ENCODE data around the gene COL4A2.

- TF ChIP-seq, protein P1, sequence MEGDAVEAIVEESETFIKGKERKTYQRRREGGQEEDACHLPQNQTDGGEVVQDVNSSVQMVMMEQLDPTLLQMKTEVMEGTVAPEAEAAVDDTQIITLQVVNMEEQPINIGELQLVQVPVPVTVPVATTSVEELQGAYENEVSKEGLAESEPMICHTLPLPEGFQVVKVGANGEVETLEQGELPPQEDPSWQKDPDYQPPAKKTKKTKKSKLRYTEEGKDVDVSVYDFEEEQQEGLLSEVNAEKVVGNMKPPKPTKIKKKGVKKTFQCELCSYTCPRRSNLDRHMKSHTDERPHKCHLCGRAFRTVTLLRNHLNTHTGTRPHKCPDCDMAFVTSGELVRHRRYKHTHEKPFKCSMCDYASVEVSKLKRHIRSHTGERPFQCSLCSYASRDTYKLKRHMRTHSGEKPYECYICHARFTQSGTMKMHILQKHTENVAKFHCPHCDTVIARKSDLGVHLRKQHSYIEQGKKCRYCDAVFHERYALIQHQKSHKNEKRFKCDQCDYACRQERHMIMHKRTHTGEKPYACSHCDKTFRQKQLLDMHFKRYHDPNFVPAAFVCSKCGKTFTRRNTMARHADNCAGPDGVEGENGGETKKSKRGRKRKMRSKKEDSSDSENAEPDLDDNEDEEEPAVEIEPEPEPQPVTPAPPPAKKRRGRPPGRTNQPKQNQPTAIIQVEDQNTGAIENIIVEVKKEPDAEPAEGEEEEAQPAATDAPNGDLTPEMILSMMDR (IDR thresholded peaks at IDR 0.05) = no peak
- no peak for TF ChIP-seq POLR2AphosphoS5 (IDR thresholded peaks at IDR 0.05; ENCODE audit: insufficient read depth in 1 of 2, low read depth in 1 of 2)
- TF ChIP-seq POLR2A (IDR thresholded peaks at IDR 0.05) = no peak
These were observed 124.6 kb downstream of the COL4A2 start for GRCh38 chr13:110431425-110432294.

Measured in vagina (tissue), 2 donors.